ENCODE results near the gene TMEM185B.

TMEM185B gene

DNA sequence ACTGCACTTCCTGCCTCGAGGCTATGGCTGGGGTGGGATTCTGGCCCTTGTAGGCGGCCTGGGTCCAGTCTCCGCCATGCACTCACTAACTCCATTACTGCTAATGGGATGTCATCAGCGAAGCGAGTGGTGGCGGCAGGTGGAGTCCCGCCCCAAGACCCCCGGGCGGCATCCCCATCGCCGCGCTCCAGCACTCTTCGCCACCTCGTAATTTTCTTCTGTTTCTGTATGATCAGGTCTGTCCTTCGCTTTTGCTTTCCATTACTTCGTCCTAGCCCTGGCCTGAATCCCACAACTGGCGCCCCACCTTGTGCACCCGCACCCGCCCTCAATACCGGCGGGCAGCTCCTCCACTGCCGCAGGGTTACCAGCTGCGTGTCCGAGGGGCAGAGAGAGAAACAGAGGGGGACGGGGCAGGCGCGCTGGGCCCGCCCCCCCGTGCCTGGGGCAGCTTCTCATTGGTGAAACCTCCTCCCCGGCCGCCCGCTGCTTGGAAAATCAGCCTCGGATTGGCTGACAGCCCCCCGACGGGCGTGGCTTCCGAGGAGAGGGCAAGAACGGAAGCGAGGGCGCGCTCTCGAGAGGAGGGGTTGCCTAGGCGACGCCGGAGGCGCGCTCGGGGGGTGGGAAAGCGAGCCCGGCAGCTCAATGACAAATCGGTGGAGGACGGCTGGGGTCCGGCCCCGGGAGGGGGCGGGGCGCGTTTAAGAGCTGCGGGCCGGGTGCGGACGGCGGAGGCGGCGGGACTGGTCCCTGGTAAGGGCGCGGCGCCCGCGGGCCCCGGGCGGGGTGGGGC is 29.2 kb upstream of the TMEM185B start, which contains the start of gene RALB:
Gene RALB (plus strand): TSS at position 628 of the 796 bp plus-strand sequence. CDS start 25,813 bp downstream, outside the sequence.
- DNase-seq (ENCODE audit: insufficient read length, low spot score) (peak; percentile 98), FAIRE-seq (peak; percentile 91)

DNA sequence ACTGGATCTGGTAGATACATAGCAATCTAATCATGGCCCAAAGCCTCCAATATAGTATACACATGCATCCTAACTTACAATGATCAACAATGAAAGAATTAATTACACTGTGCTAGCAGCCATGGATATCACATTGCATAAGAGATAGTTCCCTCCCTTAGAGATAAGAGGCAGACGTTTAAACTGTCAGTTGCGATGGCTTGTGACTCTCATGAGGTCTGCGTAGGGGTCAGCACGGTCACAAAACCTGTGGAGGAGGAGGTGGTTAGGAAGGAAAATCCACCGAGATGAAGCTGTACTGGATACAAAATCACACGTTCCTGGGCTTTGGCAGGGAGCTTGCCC is 28.7 kb upstream of the TMEM185B start:
- FAIRE-seq: no peak

DNA sequence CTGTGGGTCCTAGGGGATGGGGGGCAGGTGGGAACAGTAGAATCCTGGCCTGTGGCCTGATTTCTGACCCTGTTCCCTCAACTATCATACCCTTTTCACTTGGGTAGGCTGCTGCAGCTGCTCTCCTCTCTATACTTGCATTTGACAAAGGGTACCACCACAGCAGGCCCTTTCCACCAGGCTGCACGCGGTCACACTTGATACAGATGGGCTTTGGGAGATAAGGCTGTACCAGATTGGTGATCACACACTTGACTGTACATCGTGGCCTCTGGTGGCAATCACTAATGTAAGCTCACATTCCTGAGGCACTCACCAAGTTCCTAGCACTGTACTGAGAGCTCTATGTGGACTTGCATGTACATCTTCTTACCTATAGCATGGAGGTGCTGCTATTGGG is 27.9 kb upstream of the TMEM185B start:
- DNase-seq (ENCODE audit: insufficient read length, low spot score): no peak
- no peak for FAIRE-seq

More for the DNA sequence above, 28.7 kb upstream of the TMEM185B start:
- DNase-seq (ENCODE audit: insufficient read length, low spot score): no peak

DNA sequence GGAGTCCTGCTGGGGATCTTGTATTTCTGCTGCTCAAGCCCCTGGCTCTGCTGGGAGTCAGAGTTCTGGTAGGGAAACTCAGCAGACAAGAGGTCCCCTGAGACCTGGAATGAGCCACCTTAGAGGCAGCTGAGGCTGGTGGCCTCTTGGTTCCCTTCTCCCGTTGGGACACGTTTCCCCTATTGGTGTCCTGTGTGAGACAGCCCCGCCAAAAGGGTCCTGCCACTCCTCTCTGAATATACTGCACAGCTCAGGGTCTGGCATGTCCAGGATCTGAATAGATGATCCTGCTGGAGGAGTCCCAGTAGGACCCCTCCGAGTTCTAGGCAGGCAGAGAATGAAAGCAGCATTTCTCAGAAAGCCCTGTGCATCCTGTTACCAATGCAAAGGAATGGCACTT is 27.4 kb upstream of the TMEM185B start:
- FAIRE-seq (no peak), DNase-seq (ENCODE audit: insufficient read length, low spot score) (no peak)

DNA sequence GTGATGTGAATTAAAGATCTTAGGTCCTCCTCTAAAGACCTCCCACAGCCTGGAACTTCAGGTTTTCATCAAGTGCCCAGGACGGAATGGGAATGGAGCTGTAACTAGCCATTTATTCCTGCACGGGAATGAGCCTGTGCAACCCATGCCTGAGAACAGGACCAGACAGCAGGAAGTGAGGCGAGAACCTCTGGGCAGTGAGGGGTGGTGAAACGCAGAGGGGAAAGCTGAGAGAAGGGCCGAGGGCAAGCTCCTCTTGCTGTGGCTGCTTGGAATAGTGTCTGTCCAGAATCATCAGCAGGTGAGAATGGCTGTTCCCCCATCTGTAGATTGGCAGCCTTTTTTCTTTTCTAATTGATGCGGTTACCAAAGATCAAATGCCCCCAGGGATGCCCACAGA is 24.7 kb upstream of the TMEM185B start:
- FAIRE-seq: no peak
- no peak for DNase-seq (ENCODE audit: insufficient read length, low spot score)

DNA sequence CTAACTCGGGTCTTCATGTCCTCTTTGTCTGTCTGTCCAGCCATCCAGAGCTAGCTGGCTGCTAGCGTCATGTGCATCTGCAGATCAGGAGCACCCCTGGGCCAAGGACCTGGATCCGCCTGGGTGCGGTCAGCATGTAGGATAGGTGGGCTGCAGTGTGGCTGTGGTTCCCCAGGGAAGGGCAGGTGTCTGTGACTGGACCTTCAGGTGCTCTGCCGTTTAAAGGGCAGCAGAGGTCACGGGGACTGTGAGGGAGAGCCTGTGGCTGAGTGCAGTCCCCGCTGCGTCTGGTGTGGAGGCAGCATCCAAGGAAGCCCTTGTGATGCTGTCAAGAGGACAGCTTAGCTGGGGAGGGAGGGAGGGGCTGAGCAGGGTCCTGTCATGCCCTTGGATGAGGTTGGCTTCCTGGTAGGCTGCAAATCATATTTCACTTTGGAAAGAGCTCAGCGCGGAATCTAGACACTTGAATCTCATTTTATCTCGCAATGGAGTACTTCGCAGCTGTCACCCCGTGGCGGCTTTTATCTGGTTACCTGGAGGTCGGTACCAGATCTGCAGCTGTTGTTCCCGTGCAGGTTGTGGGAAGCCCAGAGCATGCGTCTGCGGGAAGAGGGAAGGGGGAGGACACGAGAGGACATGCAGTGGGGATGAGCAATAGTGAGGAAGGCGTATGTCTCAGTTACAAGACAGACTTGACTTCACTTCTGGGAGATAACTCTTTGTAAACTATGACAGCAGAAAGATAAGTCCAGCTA is 23.5 kb upstream of the TMEM185B start:
- DNase-seq (ENCODE audit: insufficient read length, low spot score) (no peak), FAIRE-seq (no peak)

DNA sequence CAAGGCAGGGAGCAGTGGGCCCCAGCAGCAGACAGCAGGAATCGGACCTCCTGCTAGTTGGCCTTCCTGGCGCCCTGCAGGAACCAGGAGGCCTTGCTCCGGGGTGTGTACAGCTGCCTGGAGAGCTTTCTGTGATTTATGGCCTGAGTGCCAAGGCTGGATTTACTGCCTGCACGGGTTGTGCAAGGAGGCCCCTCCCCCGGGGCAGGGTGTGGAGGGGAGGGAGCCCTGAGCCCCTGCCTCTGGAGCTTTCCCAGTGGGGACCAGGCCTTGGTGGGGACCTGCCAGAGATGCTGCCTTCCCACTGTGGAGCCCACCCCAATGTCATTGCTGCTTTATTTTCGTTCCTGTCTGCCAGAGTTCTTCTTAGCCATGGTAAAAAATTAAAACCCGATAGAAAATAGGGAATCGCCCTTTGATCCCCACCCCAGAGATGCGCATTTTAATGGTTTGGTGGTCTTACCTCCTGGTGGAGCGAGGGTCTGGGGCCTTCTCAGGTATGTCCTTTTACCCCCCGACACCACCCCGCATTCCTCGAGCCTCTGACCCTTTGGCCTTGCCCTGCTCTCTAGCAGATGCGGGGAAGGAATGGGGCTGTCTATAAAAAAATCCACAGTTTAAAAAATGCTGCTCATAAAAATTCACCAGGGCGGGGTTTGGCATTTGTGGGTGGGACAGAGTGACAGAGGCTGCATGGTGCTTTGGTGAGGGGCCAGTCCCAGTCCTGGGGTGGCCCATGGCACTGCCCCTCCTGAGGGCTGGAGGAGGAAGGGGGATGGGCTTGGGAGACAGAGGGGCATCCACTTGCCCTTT is 22.5 kb upstream of the TMEM185B start:
- FAIRE-seq (peak; percentile 62), DNase-seq (ENCODE audit: insufficient read length, low spot score) (peak; percentile 88)

DNA sequence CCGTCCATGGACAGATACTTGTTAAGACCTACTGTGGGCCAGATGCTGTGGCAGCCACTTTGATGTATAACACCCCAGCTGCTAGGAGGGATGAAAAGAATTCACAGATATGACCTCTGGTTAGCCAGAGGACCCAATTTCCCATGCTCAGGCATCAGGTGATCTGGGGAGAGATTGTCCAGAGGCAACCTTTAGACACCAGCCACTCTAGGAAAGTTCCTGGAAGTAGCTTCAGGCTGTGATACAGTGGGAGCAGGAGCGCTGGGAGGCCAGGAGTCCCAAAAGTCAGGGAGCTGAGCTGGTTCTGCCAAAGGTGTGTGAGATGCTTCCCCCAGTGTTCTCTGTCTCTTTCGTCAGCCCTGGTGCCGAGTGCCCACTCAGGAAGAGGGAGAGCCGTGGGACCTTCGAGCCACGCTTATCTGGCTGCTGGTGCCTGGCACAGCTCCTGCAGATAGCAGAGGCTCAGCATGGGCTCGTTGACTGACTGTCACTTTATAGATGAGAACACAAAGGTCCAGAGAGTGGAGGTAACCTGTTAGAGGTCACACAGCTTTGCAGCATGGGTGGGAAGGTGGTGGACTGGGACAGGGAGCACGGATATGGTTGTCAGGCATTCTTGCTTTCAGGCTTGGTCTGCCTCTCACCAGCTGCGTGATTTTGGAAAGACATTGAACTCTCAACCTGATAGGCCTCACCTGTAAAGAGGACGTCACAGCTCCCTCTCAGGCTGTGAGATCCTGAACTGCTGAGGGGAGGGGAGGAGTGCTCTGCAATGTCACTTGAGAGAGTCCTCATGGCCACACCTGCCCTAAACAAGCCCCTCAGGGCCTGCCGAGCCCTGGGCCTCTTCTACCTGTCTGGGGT is 21.7 kb upstream of the TMEM185B start:
- FAIRE-seq (no peak), DNase-seq (ENCODE audit: insufficient read length, low spot score) (no peak)

DNA sequence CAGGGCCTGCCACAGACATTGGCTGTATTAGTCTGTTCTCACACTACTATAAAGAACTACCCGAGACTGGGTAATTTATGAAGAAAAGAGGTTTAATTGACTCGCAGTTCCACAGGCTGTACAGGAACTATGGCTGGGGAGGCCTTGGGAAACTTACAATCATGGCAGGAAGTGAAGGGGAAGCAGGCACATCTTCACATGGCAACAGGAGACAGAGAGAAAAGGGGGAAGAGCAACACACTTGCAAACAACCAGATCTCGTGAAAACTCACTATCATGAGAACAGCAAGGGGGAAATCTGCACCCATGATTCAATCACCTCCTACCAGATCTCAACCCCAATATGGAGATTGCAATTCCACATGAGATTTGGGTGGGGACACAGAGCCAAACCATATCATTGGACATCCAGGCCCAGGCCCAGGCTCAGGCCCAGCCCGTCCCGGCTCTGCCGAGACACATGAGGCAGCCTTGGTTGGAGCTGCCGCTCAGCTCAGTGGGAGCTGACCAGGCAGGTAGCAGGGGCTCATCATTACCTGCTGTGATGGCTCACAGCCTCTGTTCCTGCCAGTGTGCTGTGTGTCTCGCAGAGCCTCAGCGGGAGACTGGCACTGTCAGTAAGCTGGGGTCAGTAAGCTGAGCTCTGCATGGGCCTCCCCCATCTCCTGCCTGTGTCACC is 20.8 kb upstream of the TMEM185B start:
- FAIRE-seq: no peak
- DNase-seq (ENCODE audit: insufficient read length, low spot score): no peak

DNA sequence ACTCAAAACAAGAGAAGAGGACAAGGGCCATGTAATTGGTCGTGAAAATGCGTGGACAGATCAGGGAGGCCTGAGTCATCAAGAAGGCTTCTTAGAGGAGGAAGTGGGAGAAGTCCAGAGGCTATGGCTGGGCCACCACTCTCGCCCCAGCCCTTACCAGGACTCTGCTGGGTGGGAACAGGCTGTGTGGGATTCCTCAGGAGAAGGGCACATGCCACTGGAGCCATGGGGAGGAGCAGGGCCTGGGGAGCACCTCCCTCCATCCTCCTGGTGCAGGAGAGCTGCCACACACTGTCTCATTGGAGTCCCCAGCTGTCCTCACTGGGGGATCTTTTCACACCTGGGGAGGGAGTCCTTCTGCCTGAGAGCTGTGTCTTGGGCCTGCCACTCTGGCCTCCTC is 20.0 kb upstream of the TMEM185B start:
- no peak for DNase-seq (ENCODE audit: insufficient read length, low spot score)
- FAIRE-seq: no peak

DNA sequence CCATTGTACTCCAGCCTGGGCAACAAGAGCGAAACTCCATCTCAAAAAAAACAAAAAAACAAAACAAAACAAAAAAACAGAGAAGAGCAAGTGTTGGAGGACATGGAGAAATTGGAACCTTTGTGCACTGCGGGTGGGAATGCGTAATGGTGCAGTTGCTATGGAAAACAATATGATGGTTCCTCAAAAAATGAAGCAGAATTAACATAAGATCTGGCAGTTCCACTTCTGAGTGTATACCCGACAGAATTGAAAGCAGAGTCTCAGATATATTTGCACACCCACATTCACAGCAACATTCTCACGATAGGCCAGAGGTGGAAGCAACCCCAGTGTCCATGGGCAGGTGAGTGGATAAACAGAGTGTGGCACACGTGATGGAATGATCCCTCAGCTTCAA is 18.5 kb upstream of the TMEM185B start:
- no peak for DNase-seq (ENCODE audit: insufficient read length, low spot score)

DNA sequence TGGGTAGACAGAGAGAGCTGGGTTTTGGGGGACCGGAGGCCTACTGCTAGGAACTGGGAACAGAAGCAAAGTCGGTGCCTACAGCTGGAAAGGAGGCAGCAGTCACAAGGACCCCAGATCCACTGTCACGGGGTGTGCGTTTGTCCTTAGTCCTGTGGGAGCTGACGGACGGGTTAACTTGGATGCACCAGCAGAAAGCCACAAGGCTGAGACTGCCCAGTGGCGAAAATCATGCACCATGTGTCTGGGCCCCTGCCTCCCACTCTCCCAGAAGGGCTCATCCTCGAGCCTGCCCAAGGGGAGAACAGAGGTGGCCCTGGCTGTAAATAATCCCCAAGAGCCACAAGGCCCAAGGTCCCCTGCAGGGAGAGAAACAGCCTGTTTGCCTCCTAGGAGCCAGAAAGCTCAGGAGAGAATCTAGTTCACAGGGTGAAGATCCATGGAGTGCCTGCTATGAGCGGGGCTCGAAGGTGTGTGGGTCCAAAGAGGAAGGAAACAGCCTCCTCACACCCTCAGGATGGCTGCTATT is 17.8 kb upstream of the TMEM185B start:
- FAIRE-seq (no peak), DNase-seq (ENCODE audit: insufficient read length, low spot score) (no peak)

More for the DNA sequence above, 18.5 kb upstream of the TMEM185B start:
- no peak for FAIRE-seq

DNA sequence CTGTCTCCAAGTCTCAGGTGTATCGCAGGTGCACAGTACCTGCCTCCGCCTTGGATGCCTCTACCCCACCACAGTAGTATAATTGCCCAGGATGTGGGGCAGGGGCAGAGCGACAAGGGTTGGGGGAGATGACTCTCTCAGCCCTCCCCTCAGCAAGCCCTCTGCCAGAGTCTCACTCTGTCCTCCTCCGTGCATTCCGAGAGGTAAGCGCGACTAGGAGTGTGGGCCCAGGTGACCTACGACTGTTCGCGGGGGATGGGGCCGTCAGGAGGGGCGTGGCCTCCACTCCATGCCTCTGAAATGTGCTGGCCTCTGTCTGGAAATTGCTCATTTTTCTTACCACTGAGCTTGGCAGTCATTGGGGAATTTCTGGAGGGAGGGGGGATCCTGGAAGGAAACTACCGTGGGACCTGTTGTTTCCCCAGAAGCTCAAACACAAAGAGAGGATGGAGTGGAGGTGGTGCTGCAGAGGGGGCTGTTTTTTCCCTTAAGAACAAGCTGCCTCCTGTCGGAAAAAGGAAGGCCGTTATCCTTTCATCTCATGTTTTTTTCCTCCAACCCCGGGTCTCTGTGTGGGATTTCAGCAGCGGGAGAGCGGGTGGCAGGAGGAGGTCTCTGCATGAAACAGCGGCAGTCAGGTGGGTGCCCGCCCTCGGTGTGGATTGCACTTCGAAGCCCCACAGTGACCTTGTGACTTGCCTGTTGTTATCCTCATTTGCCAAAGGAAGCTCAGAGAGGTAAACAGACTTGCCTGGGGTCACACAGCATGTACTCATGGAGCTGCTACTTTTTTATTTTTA is 16.5 kb upstream of the TMEM185B start:
- peak; percentile 75 for DNase-seq (ENCODE audit: insufficient read length, low spot score)
- FAIRE-seq: peak; percentile 69

DNA sequence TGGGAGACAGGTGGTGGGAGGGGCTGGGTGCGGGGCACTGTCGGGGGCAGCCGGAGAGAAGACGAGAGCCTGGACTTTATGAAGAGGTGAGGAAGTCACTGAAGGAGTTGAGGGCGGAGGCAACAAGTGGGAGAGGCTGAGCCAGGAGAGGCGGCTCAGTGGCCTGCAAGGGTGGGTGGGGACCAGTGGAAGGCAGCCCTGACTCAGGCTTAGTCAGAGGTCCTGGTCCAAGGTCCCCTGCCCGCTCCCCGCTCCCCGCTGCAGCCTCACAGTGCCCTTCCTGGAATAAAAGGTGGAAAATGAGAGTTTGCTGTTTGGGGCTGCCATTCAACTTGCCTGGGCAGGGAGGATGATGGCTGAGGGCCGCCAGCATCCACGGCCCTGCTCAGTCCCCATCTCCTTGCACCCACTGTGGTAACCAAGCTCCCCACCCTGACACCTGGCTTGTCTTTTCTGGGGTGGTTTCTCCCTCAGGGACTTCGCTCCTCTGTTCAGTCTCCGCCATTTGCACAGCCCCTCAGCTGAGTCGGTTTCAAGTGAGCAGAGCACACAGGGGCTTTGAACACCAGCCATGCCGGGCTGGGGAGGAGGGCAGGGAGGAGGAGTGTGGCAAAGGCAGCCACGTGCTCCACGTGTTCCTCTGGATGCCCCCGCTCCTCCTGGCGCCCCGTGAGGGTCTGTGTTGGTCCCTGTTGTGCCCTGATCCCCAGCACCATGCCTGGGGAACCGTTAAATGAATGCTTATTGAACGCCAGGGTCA is 15.7 kb upstream of the TMEM185B start:
- peak; percentile 77 for DNase-seq (ENCODE audit: insufficient read length, low spot score)
- peak; percentile 4 for FAIRE-seq

DNA sequence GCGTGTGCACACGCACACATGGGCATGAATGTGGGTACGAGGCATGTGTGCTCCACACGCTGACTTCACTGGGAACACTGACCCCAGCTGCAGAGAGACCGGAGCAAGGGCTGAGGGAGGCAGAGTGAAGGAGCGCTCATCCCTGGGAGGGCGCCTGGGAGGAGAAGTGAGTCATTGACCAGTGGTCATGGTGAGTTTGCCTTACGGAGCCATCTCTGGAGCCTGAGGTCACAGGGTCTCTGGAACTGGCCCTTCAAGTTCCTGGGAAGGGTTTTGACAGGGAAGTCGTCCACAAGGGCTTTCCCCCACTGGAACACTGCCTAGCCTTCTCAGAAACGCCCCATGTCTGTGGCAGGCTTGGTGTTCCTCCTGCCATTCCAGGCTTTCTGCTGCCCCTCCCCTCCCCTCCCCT is 14.3 kb upstream of the TMEM185B start:
- DNase-seq (ENCODE audit: insufficient read length, low spot score) (peak; percentile 65), FAIRE-seq (no peak)

DNA sequence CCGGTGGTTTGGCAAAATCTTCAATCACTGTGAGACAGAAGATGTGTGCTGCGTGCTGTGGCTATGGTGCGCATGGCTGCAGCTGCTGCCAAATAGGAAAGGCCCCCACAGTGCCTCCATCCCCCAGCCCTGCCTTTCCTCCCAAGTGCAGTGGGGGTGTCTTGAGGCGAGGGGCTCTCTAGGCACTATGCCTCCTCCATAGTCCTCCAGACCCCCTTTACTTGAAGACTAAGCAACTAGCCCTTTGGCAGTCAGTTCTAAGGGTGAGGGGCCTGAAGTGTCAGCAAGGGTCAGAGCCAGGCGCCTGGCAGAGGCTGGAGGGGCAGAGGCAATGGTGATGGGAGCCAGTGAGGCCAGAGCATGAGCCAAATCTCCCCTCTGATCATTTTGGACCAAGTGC is 13.6 kb upstream of the TMEM185B start:
- DNase-seq (ENCODE audit: insufficient read length, low spot score): no peak
- no peak for FAIRE-seq

DNA sequence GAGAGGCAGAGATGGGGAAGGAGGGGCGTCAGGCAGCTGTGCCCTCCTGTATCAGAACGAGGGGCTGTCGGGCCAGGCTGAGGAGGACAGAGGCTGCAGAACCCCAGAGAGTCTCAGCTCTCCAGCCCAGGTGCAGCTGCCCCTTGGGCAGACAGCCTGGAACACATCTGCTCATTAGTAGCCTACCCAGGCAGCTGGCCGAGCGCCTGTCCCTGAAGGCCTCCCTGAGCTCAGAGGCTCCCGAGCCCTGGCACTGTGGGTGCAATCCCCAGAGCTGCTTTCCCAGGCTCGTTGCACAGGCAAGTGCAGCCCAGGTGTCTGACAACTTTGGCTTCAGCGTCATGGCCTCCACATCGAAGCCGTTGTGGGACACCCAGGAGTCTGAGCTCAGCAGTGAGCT is 13.1 kb upstream of the TMEM185B start:
- DNase-seq (ENCODE audit: insufficient read length, low spot score) (no peak), FAIRE-seq (no peak)

DNA sequence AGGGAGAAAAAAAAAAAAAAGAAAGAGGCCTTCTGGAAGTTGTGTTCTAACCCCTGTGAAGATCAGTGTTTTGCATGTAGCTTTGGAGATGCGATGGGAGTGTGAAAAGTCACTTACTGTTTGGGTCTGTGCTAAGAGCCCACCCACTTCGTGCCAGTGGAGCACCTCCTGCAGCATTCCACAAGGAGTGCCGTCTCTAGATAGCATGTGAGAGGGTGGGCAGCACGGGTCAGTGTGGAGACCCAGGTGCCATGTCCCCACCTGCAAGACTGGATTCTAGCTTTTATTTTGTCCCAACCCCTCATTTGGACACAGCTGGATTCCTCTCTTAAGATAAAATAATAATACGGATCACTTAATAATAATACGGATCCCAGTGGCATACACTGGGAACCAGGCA is 12.5 kb upstream of the TMEM185B start:
- DNase-seq (ENCODE audit: insufficient read length, low spot score) (no peak), FAIRE-seq (no peak)
